Gastrocnemius medialis (tissue), 4 donors: ENCODE measurements around the gene LGMN.

Experiments
- POLR2A ChIP-seq, 2 donors: fragments of 450-650 bp; IDR thresholded peaks; one replicate each; pipeline ENCODE4 v1.6.1; 2017; ENCODE audit warnings: antibody characterized with exemption in 2 of 2, mild to moderate bottlenecking in 2 of 2, moderate library complexity in 2 of 2
- TF ChIP-seq, protein P1 (sequence below), 5 experiments: fragments of 450-650 bp in 3 of 5; fragments of 200-600 bp in 2 of 5; sonication (generic) in 2 of 5; IDR thresholded peaks in 4 of 5; conservative IDR thresholded peaks in 1 of 5; 1 replicate in 4 of 5; 2 replicates in 1 of 5; pipeline ENCODE4 v1.5.1; 2016 to 2019; ENCODE audit warnings: antibody characterized with exemption in 5 of 5, mild to moderate bottlenecking in 3 of 5, moderate library complexity in 3 of 5

DNA sequence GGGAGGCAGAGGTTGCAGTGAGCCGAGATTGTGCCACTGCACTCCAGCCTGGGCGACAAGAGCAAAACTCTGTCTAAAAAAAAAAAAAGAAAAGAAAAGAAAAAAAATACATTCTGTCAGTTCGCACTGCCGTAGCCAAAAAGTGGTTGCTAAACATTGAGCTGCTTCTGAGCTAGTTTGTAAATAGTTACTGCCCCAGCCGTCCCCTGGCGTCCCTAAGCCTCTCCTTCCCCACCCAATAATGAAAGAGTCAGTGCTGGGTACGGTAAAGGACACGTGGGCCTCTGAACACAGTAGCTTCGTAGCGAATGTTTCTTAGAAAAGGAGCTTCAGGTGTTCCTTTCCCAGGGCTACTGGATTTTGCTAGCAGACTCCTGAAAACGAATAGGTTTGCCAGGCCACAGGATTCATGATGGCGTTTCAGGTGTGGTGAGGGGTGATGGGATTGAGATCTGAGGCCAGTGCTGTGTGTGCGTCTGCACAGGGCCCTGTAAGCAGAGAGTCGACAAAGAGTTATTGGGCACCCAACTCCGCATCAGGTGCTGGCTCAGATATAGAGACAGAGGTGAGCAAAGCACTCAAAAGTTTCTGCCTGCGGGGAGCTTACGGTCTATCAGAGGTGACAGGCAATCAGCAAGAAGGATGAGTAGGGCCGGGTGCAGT is 94.1 kb downstream of the LGMN start:
- TF ChIP-seq, protein P1, sequence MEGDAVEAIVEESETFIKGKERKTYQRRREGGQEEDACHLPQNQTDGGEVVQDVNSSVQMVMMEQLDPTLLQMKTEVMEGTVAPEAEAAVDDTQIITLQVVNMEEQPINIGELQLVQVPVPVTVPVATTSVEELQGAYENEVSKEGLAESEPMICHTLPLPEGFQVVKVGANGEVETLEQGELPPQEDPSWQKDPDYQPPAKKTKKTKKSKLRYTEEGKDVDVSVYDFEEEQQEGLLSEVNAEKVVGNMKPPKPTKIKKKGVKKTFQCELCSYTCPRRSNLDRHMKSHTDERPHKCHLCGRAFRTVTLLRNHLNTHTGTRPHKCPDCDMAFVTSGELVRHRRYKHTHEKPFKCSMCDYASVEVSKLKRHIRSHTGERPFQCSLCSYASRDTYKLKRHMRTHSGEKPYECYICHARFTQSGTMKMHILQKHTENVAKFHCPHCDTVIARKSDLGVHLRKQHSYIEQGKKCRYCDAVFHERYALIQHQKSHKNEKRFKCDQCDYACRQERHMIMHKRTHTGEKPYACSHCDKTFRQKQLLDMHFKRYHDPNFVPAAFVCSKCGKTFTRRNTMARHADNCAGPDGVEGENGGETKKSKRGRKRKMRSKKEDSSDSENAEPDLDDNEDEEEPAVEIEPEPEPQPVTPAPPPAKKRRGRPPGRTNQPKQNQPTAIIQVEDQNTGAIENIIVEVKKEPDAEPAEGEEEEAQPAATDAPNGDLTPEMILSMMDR (IDR thresholded peaks at IDR 0.05 in 4 of 5, conservative IDR thresholded peaks at IDR 0.05 in 1 of 5), result no peak
- TF ChIP-seq POLR2A (IDR thresholded peaks at IDR 0.05), result no peak
